ENCODE results near the gene MFN1.

Gene MFN1

GRCh38 chr3:179432451-179432850, 84.9 kb downstream of the MFN1 start:
- no peak for DNase-seq

- no peak for DNase-seq
These were observed 89.0 kb downstream of the MFN1 start for GRCh38 chr3:179436517-179436916.

GRCh38 chr3:179438841-179439240, 91.3 kb downstream of the MFN1 start:
- DNase-seq, result no peak

Measured in NCI-H1930 (cell line).